Activated CD8-positive, alpha-beta memory T cell treated with anti-CD3 and anti-CD28 coated beads for 48 hours (primary cell): ENCODE results near the gene THSD4.
"Not testable (repeated sequence)": the region's sequence is repeated elsewhere in the genome, so short reads cannot be mapped to it uniquely, and the experiment has no call there.

ENCODE experiments used
- DNase-seq, 3 experiments: peaks; one replicate each; pipeline ENCODE4 v3.0.0-alpha.2; 2020; ENCODE audit warnings: low read depth in 2 of 3, low spot score in 2 of 3

The THSD4 gene

GRCh38 chr15:71148048-71148447, 32.8 kb downstream of the THSD4 start:
- DNase-seq = no peak

GRCh38 chr15:71149646-71150557, 34.6 kb downstream of the THSD4 start:
- no peak for DNase-seq

- no peak for DNase-seq
Measured at GRCh38 chr15:71151081-71151480, 35.8 kb downstream of the THSD4 start.

GRCh38 chr15:71152542-71152941, 37.3 kb downstream of the THSD4 start:
- DNase-seq = no peak

- DNase-seq = no peak
Measured at GRCh38 chr15:71153823-71154524, 38.7 kb downstream of the THSD4 start.

- DNase-seq = no peak
Measured at GRCh38 chr15:71154607-71155200, 39.4 kb downstream of the THSD4 start.

- no peak for DNase-seq
Measured at GRCh38 chr15:71155534-71155933, 40.3 kb downstream of the THSD4 start.

GRCh38 chr15:71160976-71161375, 45.7 kb downstream of the THSD4 start:
- DNase-seq = no peak

- DNase-seq = no peak
Measured at GRCh38 chr15:71162309-71162708, 47.0 kb downstream of the THSD4 start.

- DNase-seq = not testable (repeated sequence)
Measured at GRCh38 chr15:71164606-71165005, 49.3 kb downstream of the THSD4 start.

GRCh38 chr15:71167445-71168165, 52.3 kb downstream of the THSD4 start:
- DNase-seq = no peak

- no peak for DNase-seq
Measured at GRCh38 chr15:71168166-71168834, 53.0 kb downstream of the THSD4 start.

GRCh38 chr15:71170163-71170562, 54.9 kb downstream of the THSD4 start:
- no peak for DNase-seq

GRCh38 chr15:71171195-71171594, 55.9 kb downstream of the THSD4 start:
- DNase-seq = no peak

GRCh38 chr15:71174360-71174759, 59.1 kb downstream of the THSD4 start:
- DNase-seq = not testable (repeated sequence)

GRCh38 chr15:71180986-71181853, 65.9 kb downstream of the THSD4 start:
- no peak for DNase-seq

GRCh38 chr15:71182522-71182921, 67.3 kb downstream of the THSD4 start:
- DNase-seq = no peak

GRCh38 chr15:71183063-71183462, 67.8 kb downstream of the THSD4 start:
- no peak for DNase-seq

GRCh38 chr15:71185706-71186105, 70.4 kb downstream of the THSD4 start:
- no peak for DNase-seq

- DNase-seq = no peak
Measured at GRCh38 chr15:71186267-71186666, 71.0 kb downstream of the THSD4 start.
